Natural killer cell (primary cell): ENCODE results near the gene RGL3. TPM values are rescaled to one million over a fixed set of nuclear protein-coding genes. Genes with fewer than 3 reads are reported as not detected.

Experiments
- ATAC-seq, 3 donors: fragments of 150-1000 bp in 2 of 3; fragments of 200-7000 bp in 1 of 3; cut with Tn5 transposase; 1 replicate in 1 of 3; 2 replicates in 2 of 3; pipeline ENCODE4 v1.10.0; 2021; ENCODE audit warnings: mild to moderate bottlenecking in 2 of 3, moderate library complexity in 2 of 3
- DNase-seq, 2 donors: peaks; one replicate each; pipeline versions ENCODE4 v3.0.0 to v3.0.0-alpha.2; 2013 to 2021; ENCODE audit warnings: mixed read lengths in 1 of 2
- H3K27ac ChIP-seq: one replicate; pipeline ENCODE4 v1.5.1; 2013; ENCODE audit warnings: mild to moderate bottlenecking, low read length
- H3K27me3 ChIP-seq: one replicate; pipeline ENCODE4 v1.6.1; 2013; ENCODE audit warnings: low read length; ENCODE audit not compliant: control insufficient read depth, insufficient read depth
- H3K36me3 ChIP-seq: one replicate; pipeline ENCODE4 v1.6.1; 2013; ENCODE audit warnings: low read length; ENCODE audit not compliant: control insufficient read depth, insufficient read depth
- H3K4me1 ChIP-seq: one replicate; pipeline ENCODE4 v1.6.1; 2013; ENCODE audit warnings: low read length; ENCODE audit not compliant: control insufficient read depth, insufficient read depth
- H3K4me3 ChIP-seq: one replicate; pipeline ENCODE4 v1.5.1; 2013; ENCODE audit warnings: low read length
- H3K9me3 ChIP-seq: one replicate; pipeline ENCODE4 v1.6.1; 2013; ENCODE audit warnings: low read length; ENCODE audit not compliant: control insufficient read depth, insufficient read depth
- H3K27ac Mint-ChIP-seq, 2 donors: one replicate each; pipeline ENCODE4 v1.8.0; 2022; ENCODE audit warnings: mild to moderate bottlenecking in 2 of 2, mixed read lengths in 2 of 2, moderate library complexity in 1 of 2
- H3K27me3 Mint-ChIP-seq, 2 donors: one replicate each; pipeline ENCODE4 v1.8.0; 2022; ENCODE audit warnings: low read depth in 2 of 2, mixed read lengths in 2 of 2
- H3K36me3 Mint-ChIP-seq: one replicate; pipeline ENCODE4 v1.8.0; 2022; ENCODE audit warnings: mixed read lengths
- H3K4me1 Mint-ChIP-seq, 2 donors: one replicate each; pipeline ENCODE4 v1.8.0; 2022; ENCODE audit warnings: mixed read lengths in 2 of 2
- H3K4me3 Mint-ChIP-seq: one replicate; pipeline ENCODE4 v1.8.0; 2022; ENCODE audit warnings: mild to moderate bottlenecking, moderate library complexity, mixed read lengths
- H3K9me3 Mint-ChIP-seq, 2 donors: one replicate each; pipeline ENCODE4 v1.8.0; 2022; ENCODE audit warnings: mixed read lengths in 2 of 2
- CTCF ChIP-seq: fragments of 200-600 bp; IDR thresholded peaks from one replicate; pipeline ENCODE4 v1.8.0; 2022; ENCODE audit warnings: antibody characterized with exemption
- WGBS: methylation state at CpG from one replicate; pipeline ENCODE4 v1.1.7; 2013; ENCODE audit warnings: missing lambda C conversion rate; ENCODE audit not compliant: insufficient coverage; 5-methylcytosine and 5-hydroxymethylcytosine counted together
- intact Hi-C: fragments of 100-400 bp; cut with micrococcal nuclease; formaldehyde crosslinking; loops from one replicate; pipeline ENCODE4 v1.14.2; 2022
- total RNA-seq, 4 donors: library from RNA; stranded (reverse); fragments of 120-200 nt in 1 of 4; gene quantifications; one replicate each; pipeline versions ENCODE4 v1.2.3 to v1.2.4, GENCODE V29; 2013 to 2022

RGL3 gene
- total RNA-seq, 3 donors from 2014 or later (not counting 1 experiment from before 2014, with no cell fraction given): 0.48 TPM; not detected in 2

- peaks cover 18 to 32% of the 10 kb centered on the region in 2 donors for H3K4me1 Mint-ChIP-seq
- no peaks in the 10 kb centered on the region for H3K27me3 Mint-ChIP-seq
- no peaks in the 10 kb centered on the region for H3K9me3 Mint-ChIP-seq
- H3K4me1 ChIP-seq: peaks cover 21% of the 10 kb centered on the region
- no peak overlapping the region for H3K27ac ChIP-seq
- H3K27me3 ChIP-seq: no peaks in the 10 kb centered on the region
- 95% methylated on average over 4 of the region's 4 CpGs for WGBS
- DNase-seq: no peak
- H3K36me3 ChIP-seq: no peaks in the 10 kb centered on the region
- ATAC-seq: no peak
- H3K27ac Mint-ChIP-seq: no peak overlapping the region
- no peaks in the 10 kb centered on the region for H3K36me3 Mint-ChIP-seq
- no peak for TF ChIP-seq CTCF
- no peak overlapping the region for H3K4me3 Mint-ChIP-seq
- intact Hi-C loops: no loop called here
- H3K9me3 ChIP-seq: no peaks in the 10 kb centered on the region
- no peak overlapping the region for H3K4me3 ChIP-seq
These were observed 69.9 kb downstream of the RGL3 start for GRCh38 chr19:11349171-11349570.

- no peaks in the 10 kb centered on the region for H3K9me3 ChIP-seq
- H3K27ac Mint-ChIP-seq: peak overlapping the region; percentile 98
- H3K36me3 Mint-ChIP-seq: no peaks in the 10 kb centered on the region
- no peak for DNase-seq
- TF ChIP-seq CTCF: no peak
- H3K4me3 ChIP-seq: no peak overlapping the region
- intact Hi-C loops: no loop called here
- no peaks in the 10 kb centered on the region for H3K27me3 Mint-ChIP-seq
- H3K27ac ChIP-seq: no peak overlapping the region
- ATAC-seq: no peak
- H3K36me3 ChIP-seq: no peaks in the 10 kb centered on the region
- 76% methylated on average over 7 of the region's 7 CpGs for WGBS
- H3K4me1 ChIP-seq: peaks cover 21% of the 10 kb centered on the region
- peaks cover 18 to 32% of the 10 kb centered on the region in 2 donors for H3K4me1 Mint-ChIP-seq
- H3K9me3 Mint-ChIP-seq: no peaks in the 10 kb centered on the region
- no peaks in the 10 kb centered on the region for H3K27me3 ChIP-seq
- H3K4me3 Mint-ChIP-seq: peak overlapping the region; percentile 99
These were observed 71.5 kb downstream of the RGL3 start for GRCh38 chr19:11347546-11348039.

GRCh38 chr19:11346104-11346940 lies 72.8 kb downstream of the RGL3 start, which contains the start of the genes CCDC159 and TMEM205:
CCDC159 (plus strand) TSS chr19:11346519; CDS start chr19:11346607, 88 bp downstream.
TMEM205 (minus strand) TSS chr19:11346268; CDS start chr19:11345619, 649 bp downstream.
- no peak for TF ChIP-seq CTCF
- H3K9me3 Mint-ChIP-seq: no peaks in the 10 kb centered on the region
- H3K4me3 Mint-ChIP-seq: peak within 1 kb of the TSS; percentile 99
- H3K4me1 ChIP-seq: peaks cover 21% of the 10 kb centered on the region
- intact Hi-C loops: loop anchor here (1.0 kb wide), 5 partner anchors 9 to 159 kb away; partner anchors contain the start of genes ODAD3, PLPPR2, PRKCSH and ZNF653
- H3K27me3 ChIP-seq: no peaks in the 10 kb centered on the region
- H3K4me1 Mint-ChIP-seq: peaks cover 18 to 32% of the 10 kb centered on the region in 2 donors
- no peaks in the 10 kb centered on the region for H3K36me3 ChIP-seq
- H3K9me3 ChIP-seq: no peaks in the 10 kb centered on the region
- peak within 1 kb of the TSS; percentile 91 for H3K27ac ChIP-seq
- peak; percentile 92 to 98 (median 93) for ATAC-seq
- no peaks in the 10 kb centered on the region for H3K27me3 Mint-ChIP-seq
- WGBS: under 1% methylated on average over 50 of the region's 50 CpGs
- H3K4me3 ChIP-seq: peak within 1 kb of the TSS; percentile 96
- H3K27ac Mint-ChIP-seq: peak within 1 kb of the TSS; percentile 98
- DNase-seq: peak; percentile 97 to 98
- no peaks in the 10 kb centered on the region for H3K36me3 Mint-ChIP-seq
